ENCODE results near the gene PRODH2.

- TF ChIP-seq CTCF (IDR thresholded peaks at IDR 0.05; ENCODE audit: low read length) (no peak), EZH2 (IDR thresholded peaks at IDR 0.05; ENCODE audit: borderline replicate concordance, low read length) (no peak)
Measured at GRCh38 chr19:35851213-35852028, 38.8 kb upstream of the PRODH2 start.

All from OCI-LY1 (cell line).